ENCODE data around the gene THRB.

DNA sequence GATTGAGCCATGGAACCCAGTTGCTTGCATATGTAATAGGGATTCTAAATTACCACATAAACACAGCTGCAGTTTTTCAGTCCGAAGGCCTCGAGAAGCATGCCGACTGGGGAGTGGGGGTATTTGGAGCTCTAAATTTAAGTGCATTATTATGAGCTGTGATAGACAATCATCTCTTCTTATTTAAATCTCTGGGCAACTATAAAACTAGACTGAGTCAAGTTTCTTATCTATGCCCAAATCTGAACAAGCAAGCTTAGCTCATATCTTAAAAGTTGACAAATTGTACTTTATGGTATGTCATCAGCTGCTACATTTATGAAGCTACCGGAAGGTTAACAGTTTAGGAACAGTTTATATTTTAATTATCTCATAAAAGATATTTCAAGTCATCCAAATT lies 19.5 kb upstream of the THRB start:
- TF ChIP-seq, protein P1, sequence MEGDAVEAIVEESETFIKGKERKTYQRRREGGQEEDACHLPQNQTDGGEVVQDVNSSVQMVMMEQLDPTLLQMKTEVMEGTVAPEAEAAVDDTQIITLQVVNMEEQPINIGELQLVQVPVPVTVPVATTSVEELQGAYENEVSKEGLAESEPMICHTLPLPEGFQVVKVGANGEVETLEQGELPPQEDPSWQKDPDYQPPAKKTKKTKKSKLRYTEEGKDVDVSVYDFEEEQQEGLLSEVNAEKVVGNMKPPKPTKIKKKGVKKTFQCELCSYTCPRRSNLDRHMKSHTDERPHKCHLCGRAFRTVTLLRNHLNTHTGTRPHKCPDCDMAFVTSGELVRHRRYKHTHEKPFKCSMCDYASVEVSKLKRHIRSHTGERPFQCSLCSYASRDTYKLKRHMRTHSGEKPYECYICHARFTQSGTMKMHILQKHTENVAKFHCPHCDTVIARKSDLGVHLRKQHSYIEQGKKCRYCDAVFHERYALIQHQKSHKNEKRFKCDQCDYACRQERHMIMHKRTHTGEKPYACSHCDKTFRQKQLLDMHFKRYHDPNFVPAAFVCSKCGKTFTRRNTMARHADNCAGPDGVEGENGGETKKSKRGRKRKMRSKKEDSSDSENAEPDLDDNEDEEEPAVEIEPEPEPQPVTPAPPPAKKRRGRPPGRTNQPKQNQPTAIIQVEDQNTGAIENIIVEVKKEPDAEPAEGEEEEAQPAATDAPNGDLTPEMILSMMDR (IDR thresholded peaks at IDR 0.05; ENCODE audit: low read length) = no peak
- no peak for TF ChIP-seq EZH2 (IDR thresholded peaks at IDR 0.05; ENCODE audit: borderline replicate concordance, low read length)
